Activated naive CD4-positive, alpha-beta T cell treated with anti-CD3 and anti-CD28 coated beads, Interleukin-2, amount 50 U/mL, for 16 hours (primary cell): ENCODE data around the gene ANGPTL2.

Source experiments
- DNase-seq: peaks from one replicate; pipeline ENCODE4 v3.0.0-alpha.2; 2020

ANGPTL2 gene

DNA sequence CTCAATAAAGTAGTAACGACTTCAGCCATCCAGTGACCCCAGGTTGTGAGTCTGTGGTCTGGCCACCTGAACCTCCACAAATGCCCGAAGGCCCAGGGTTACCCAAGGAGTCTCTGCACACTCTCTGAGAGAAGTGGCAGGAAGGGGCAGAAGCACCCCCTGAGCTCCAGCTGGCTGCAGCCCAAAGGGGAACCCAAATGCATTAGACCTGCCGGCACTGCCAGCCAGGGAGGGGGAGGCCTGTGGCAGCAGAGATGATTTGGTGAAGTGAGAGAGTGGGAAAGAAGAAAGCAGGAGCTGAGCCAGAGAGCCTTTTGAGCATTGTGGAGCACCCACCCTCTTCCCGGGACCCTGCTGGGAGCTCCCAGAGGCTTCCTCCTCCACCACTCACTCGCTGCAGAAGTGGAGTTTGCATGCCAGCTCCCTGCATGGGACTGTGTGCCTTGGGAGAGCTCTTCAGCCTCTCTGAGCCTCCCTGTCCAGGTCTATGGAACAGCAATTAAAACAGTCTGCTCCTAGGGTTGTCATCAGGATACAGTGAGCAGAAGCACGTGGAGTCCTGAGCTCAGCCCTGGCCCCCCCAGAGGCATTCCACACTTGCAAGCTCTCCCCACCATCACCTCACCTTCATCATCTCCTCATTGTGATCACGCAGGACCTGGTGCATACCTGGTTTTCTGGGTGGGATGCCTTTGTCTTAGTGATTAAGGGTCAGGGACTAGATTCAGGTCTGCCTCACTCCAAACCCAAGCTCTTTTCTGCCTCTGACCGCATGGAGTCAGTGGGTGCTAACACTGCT lies 13.8 kb upstream of the ANGPTL2 start:
- no peak for DNase-seq

DNA sequence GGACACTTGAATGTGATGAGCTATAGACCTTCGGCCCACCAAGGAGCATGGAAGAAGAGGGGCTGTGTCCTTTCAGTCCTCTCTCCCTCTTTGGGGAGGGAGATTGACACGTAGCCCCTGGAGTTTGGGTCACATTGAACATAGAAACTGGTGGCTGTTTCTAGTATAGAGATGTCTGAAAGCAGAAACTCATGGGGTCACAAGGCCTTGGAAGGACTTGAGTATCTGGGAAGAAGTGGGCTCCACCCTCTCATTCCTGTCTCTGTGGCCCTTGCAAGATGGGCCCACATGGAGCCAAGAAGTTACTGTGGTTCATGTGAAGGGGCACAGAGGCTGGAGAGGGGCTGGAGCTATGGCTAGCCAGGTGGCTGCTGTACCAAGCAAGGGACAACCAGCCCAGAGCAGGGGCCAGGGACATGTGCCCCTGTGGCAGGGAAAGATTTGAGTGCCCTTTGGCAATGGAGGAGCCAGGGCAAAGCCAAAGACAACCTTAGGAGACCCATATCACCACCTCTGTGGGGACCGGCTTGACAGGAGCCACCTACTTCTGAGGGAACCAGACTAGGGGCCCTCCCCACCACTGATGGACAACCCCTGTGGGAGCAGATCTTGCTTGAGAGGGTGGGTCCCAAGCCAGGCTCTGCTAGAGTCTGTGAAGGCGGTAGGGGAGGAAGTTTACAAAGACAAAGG lies 12.8 kb upstream of the ANGPTL2 start:
- DNase-seq, result no peak

- DNase-seq, result no peak
Observed at GRCh38 chr9:127133739-127134167, 11.3 kb upstream of the ANGPTL2 start.

DNA sequence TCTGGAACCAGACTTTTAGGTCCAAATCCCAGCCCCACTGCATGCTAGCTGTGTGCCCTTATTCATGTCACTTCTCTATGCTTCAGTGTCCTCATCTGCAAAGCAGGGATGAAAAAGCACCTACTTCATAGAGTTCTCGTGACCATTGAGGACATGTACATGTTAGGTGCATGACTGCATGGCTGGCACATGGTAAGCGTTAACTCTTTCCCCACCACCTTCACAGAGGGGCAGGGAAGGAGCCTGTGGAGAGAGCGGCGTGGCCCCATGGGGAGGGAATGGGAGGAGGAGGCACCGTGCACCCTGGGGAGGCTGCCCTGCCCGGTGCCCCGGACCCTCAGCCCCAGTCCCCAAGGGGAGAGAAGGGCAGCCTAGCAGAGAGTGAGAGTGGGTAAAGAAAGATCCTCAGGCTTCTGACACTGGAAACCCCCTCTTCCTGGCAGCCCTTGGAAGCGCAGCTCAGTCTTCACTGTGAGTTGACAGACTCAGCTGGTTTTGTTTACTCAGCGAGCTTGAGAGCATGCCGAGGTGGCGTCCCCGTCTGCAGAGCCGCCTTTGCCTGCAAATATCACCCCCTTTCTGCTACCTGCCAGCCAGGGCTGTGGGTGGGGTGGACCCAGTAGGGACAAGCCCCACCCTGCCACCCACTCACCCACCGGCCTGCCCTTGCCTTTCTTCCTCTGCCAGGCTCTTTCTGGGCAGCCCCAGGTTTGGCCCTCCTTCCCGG lies 10.6 kb upstream of the ANGPTL2 start:
- DNase-seq, result no peak

DNA sequence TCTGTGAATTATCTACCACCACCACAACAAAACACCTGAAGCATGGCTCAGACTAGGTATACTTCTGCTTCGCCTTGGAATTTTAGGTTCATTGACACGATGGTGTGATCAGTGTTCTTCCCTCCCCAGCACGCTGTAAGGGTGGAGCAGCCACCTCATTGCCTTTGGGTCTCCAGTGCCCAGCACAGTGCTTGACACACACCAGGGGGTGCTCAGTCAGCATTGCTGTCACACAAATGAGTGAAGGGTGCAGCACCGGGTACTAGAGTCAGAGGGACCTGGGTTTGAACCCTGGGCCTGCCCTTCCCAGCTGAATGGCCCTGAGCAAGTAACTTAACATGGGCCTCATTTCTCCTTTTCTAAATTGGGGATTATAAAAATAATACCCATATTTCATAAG lies 9.9 kb upstream of the ANGPTL2 start:
- no peak for DNase-seq

GRCh38 chr9:127131871-127132270 lies 9.4 kb upstream of the ANGPTL2 start:
- no peak for DNase-seq

GRCh38 chr9:127130661-127131538 lies 8.5 kb upstream of the ANGPTL2 start:
- no peak for DNase-seq

DNA sequence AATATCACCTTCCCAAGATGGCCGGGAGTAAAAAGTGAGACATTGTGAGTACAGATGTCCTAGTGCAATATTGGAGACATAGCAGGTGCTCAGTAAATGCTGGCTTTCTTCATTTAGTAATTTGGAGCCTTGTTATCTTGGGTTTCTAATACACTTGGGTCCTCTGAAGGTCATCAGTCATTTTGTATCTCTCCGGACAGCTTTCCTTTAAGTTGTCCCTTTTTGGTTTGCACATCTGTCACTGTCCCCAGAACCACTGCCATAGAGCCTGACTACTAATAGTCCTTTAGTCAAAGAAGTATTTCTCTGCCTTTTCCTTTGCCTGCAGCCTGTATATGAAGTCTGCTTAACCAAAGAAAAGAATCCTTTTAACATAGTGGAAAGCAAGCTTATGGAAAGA lies 7.8 kb upstream of the ANGPTL2 start:
- DNase-seq, result no peak

- DNase-seq, result no peak
Observed at GRCh38 chr9:127129718-127130085, 7.3 kb upstream of the ANGPTL2 start.

GRCh38 chr9:127129073-127129717 lies 6.8 kb upstream of the ANGPTL2 start:
- no peak for DNase-seq

DNA sequence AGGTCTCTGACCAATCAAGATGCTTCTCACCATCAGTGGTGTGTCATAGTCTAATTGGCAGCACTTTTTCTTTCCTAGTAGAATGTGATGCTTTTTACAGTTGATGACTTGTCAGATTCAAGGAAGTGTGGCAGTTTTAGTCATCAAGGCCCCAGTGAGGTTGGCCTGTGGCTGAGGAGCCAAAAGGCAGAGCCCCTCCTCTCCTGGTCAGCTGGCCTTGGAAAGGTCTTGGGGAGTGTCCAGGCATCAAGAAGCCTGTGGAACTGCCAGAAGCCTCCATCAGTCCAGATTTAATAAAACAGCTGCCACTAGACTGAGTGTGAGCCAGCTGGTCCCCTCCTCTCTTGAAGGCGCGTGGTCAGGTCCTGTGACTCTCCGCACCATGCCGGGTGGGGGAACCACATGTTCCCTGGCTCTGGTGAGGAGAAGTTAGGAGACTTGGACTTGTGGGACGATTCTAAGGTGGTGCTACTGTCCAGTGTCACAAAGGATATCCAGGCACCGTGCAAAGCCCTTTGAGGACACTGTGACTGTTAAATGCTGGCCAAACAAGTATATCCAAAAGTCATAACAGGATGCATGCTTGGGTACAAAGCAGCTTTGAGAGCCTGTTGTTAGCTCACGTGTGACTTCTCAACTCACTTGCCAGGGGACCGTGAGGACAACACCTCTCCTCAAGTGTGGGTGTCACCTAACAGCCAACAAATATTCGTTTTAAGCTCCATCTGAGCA lies 6.1 kb upstream of the ANGPTL2 start:
- no peak for DNase-seq

- no peak for DNase-seq
Observed at GRCh38 chr9:127126971-127127370, 4.5 kb upstream of the ANGPTL2 start.

GRCh38 chr9:127124792-127125191 lies 2.4 kb upstream of the ANGPTL2 start:
- DNase-seq, result no peak

GRCh38 chr9:127124111-127124531 lies 1.7 kb upstream of the ANGPTL2 start:
- no peak for DNase-seq

DNA sequence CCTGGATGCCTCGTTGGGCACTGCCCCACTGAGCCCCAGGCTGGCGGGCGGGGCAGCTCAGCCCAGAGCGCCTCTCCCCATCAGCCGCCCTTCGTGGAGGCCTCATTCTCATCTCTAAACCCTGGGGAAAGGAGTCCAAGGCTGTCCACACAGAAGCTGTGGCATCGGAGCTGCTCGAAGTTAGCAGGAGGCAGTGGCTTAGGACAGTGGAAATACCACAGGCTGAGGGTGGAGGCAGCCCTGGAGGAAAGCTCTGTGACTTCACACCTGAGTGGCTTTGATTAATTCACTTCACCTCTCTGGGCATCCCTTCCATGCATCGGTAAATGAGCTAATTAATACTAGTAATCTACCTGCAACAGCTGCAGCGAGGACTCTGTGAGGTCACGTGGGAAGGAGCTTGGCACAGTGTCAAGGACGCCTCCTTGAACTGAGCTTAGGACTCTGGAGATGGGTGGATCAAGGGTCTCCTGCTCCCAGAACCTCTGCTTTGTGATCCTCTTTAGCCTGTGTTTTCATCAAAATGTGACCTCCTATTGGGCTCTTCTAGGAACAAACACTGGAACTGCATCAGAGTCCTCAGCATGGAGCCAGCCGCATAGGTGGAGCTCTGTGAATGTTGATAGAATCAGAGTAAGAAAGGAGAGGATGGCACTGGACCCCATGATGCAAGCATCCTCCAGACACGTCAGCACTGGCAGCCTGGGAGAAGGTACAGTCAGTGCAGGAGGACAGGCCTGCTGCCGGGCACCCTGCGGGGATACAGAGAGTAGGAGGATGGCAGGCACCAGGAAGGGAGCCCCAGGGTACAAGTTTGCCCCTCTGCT lies 842 bp upstream of the ANGPTL2 start:
- no peak for DNase-seq

DNA sequence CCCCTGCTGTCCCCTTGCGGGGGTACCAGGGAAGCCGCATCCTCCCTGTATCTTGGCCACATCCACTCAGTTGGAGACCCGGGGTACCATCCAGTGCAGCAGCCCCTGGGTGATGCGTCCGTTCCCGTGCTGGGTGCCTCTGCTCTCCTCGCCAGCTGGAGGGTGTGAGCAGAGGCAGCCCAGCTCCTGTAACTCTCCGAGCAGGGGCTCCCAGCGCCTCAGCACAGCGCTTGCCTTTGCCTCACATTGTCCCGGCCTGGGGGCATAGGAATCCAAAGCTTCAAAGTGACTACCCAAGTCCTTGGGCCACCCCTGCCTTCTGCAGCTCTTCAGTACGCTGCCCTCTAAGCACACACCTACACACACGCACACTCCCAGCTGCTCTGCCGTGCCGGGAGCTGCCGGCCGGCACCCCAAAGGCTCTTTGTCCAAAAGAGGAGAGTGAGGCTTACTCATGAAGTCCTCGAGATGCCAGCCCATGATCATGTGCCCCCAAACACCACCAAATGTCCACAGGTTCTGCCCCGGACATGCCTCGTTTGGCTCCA lies 733 bp downstream of the ANGPTL2 start:
- DNase-seq, result no peak

DNA sequence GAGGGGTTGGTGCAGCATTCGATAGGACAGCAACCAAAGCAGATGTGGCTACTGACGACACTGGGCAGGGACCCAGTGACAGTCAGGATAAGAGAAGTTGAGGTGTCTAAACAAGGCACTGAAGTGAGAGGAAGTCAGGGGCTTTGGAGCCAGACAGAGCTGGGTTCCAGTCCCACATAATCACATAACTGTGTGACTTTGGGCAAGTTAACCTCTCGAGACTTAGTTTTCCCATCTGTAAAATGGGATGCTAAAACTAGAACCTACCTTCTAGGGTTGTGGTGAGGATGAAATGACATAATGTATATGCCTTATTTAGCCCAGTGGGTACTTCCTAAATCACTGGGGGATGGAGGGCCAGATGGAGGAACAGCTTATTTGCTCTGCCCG lies 3.1 kb downstream of the ANGPTL2 start:
- DNase-seq, result no peak

- DNase-seq, result no peak
Observed at GRCh38 chr9:127118597-127119319, 3.7 kb downstream of the ANGPTL2 start.

- no peak for DNase-seq
Observed at GRCh38 chr9:127117801-127118200, 4.6 kb downstream of the ANGPTL2 start.

GRCh38 chr9:127116957-127117356 lies 5.5 kb downstream of the ANGPTL2 start:
- DNase-seq, result no peak
